ENCODE measurements around the gene PTGES3. TPM values are rescaled to one million over a fixed set of nuclear protein-coding genes. Genes with fewer than 3 reads are reported as not detected.

PTGES3 gene
- total RNA-seq, 4 donors from 2014 or later: 40.4 to 168 (median 102) TPM

GRCh38 chr12:56716458-56716857 is 28.4 kb upstream of the PTGES3 start:
- Histone ChIP-seq H3K27ac (no peak overlapping the region), H3K27me3 (no peaks in the 10 kb centered on the region), H3K4me1 (peaks cover 3 to 61% (median 35%) of the 10 kb centered on the region in 4 donors), H3K4me3 (no peak overlapping the region), H3K9me3 (no peaks in the 10 kb centered on the region), H3K36me3 (peaks cover 0 to 43% (median 14%) of the 10 kb centered on the region in 4 donors)
- intact Hi-C loops (cut with DNase I; ENCODE audit: low total_unique reads): no loop called here
- in situ Hi-C loops (cut with MboI; ENCODE audit: low pct_ligation_motif_present in 1 of 4, low pct_unique_long_range_greater_than_20kb in 1 of 4, low sequenced_read_pairs in 3 of 4): no loop called here
- no peak for DNase-seq
- WGBS, 2 donors (ENCODE audit: low coverage in 1 of 2): 67% methylated on average over 1 of the region's 1 CpG; no CpG with 5 or more reads in 1 of the 2 donors
- TF ChIP-seq POLR2A (IDR thresholded peaks at IDR 0.05): no peak
- TF ChIP-seq CTCF (IDR thresholded peaks at IDR 0.05): no peak
- TF ChIP-seq POLR2AphosphoS5 (IDR thresholded peaks at IDR 0.05): no peak
- TF ChIP-seq EP300 (IDR thresholded peaks at IDR 0.05; ENCODE audit: low read depth): no peak

- peaks cover 0 to 47% (median 17%) of the 10 kb centered on the region in 4 donors for H3K36me3 ChIP-seq
- H3K4me1 ChIP-seq: peaks cover 2 to 54% (median 28%) of the 10 kb centered on the region in 4 donors
Observed at GRCh38 chr12:56715798-56716197, 27.7 kb upstream of the PTGES3 start.

GRCh38 chr12:56714431-56714929 is 26.4 kb upstream of the PTGES3 start:
- H3K36me3 ChIP-seq: peaks cover 0 to 45% (median 17%) of the 10 kb centered on the region in 4 donors

More at GRCh38 chr12:56715798-56716197, 27.7 kb upstream of the PTGES3 start:
- in situ Hi-C loops (cut with MboI; ENCODE audit: low pct_ligation_motif_present in 1 of 4, low pct_unique_long_range_greater_than_20kb in 1 of 4, low sequenced_read_pairs in 3 of 4) (no loop called here), intact Hi-C loops (cut with DNase I; ENCODE audit: low total_unique reads) (no loop called here)
- TF ChIP-seq CTCF (IDR thresholded peaks at IDR 0.05): no peak
- TF ChIP-seq POLR2AphosphoS5 (IDR thresholded peaks at IDR 0.05): no peak
- no peak for TF ChIP-seq POLR2A (IDR thresholded peaks at IDR 0.05)
- TF ChIP-seq EP300 (IDR thresholded peaks at IDR 0.05; ENCODE audit: low read depth): no peak
- Histone ChIP-seq H3K27ac (no peak overlapping the region), H3K4me3 (no peak overlapping the region), H3K9me3 (no peaks in the 10 kb centered on the region), H3K27me3 (no peaks in the 10 kb centered on the region)
- no peak for DNase-seq
- 80 to 83% methylated on average over 1 to 8 of the region's 8 CpGs for WGBS, 2 donors (ENCODE audit: low coverage in 1 of 2)

GRCh38 chr12:56713345-56713744 is 25.3 kb upstream of the PTGES3 start:
- no peak overlapping the region for H3K27ac ChIP-seq
- H3K4me3 ChIP-seq: no peak overlapping the region
- intact Hi-C loops (cut with DNase I; ENCODE audit: low total_unique reads) (no loop called here), in situ Hi-C loops (cut with MboI; ENCODE audit: low pct_ligation_motif_present in 1 of 4, low pct_unique_long_range_greater_than_20kb in 1 of 4, low sequenced_read_pairs in 3 of 4) (no loop called here)
- DNase-seq: no peak
- WGBS, 2 donors (ENCODE audit: low coverage in 1 of 2): 87 to 100% methylated on average over 1 to 3 of the region's 3 CpGs
- H3K9me3 ChIP-seq: no peaks in the 10 kb centered on the region
- H3K36me3 ChIP-seq: peaks cover 0 to 41% (median 17%) of the 10 kb centered on the region in 4 donors
- H3K4me1 ChIP-seq: peaks cover 0 to 30% (median 12%) of the 10 kb centered on the region in 4 donors
- TF ChIP-seq POLR2AphosphoS5 (IDR thresholded peaks at IDR 0.05): no peak
- TF ChIP-seq POLR2A (IDR thresholded peaks at IDR 0.05): no peak
- TF ChIP-seq CTCF (IDR thresholded peaks at IDR 0.05): no peak
- no peak for TF ChIP-seq EP300 (IDR thresholded peaks at IDR 0.05; ENCODE audit: low read depth)
- no peaks in the 10 kb centered on the region for H3K27me3 ChIP-seq

More at GRCh38 chr12:56714431-56714929, 26.4 kb upstream of the PTGES3 start:
- in situ Hi-C loops (cut with MboI; ENCODE audit: low pct_ligation_motif_present in 1 of 4, low pct_unique_long_range_greater_than_20kb in 1 of 4, low sequenced_read_pairs in 3 of 4) (no loop called here), intact Hi-C loops (cut with DNase I; ENCODE audit: low total_unique reads) (no loop called here)
- H3K9me3 ChIP-seq: no peaks in the 10 kb centered on the region
- no peaks in the 10 kb centered on the region for H3K27me3 ChIP-seq
- H3K27ac ChIP-seq: no peak overlapping the region
- peaks cover 0 to 41% (median 16%) of the 10 kb centered on the region in 4 donors for H3K4me1 ChIP-seq
- no peak overlapping the region for H3K4me3 ChIP-seq
- no peak for DNase-seq
- TF ChIP-seq CTCF (IDR thresholded peaks at IDR 0.05) (no peak), POLR2A (IDR thresholded peaks at IDR 0.05) (no peak)
- 93 to 100% methylated on average over 2 of the region's 2 CpGs for WGBS, 2 donors (ENCODE audit: low coverage in 1 of 2)

Measured in transverse colon (tissue), 4 donors.